Stomach smooth muscle (tissue), 2 donors: ENCODE results near the gene AKAP17A.
"Not testable (repeated sequence)": the region's sequence is repeated elsewhere in the genome, so short reads cannot be mapped to it uniquely, and the experiment has no call there.

Experiments used
- H3K27ac ChIP-seq: one replicate; pipeline ENCODE4 v1.7.0; 2013; ENCODE audit warnings: mild to moderate bottlenecking, low read length, inconsistent platforms
- H3K27me3 ChIP-seq, 2 donors: one replicate each; pipeline ENCODE4 v1.7.0; 2013; ENCODE audit warnings: low read length in 2 of 2; ENCODE audit not compliant: insufficient read depth in 2 of 2, control insufficient read depth in 1 of 2
- H3K36me3 ChIP-seq, 2 donors: one replicate each; pipeline ENCODE4 v1.7.0; 2013; ENCODE audit warnings: low read length in 2 of 2; ENCODE audit not compliant: control insufficient read depth in 2 of 2, insufficient read depth in 2 of 2
- H3K4me1 ChIP-seq: one replicate; pipeline ENCODE4 v1.7.0; 2013; ENCODE audit warnings: low read length; ENCODE audit not compliant: control insufficient read depth, insufficient read depth
- H3K4me3 ChIP-seq, 2 donors: one replicate each; pipeline ENCODE4 v1.7.0; 2013; ENCODE audit warnings: low read length in 2 of 2
- H3K9ac ChIP-seq, 2 donors: one replicate each; pipeline ENCODE4 v1.7.0; 2013; ENCODE audit warnings: low read length in 2 of 2, mild to moderate bottlenecking in 1 of 2
- H3K9me3 ChIP-seq, 2 donors: one replicate each; pipeline ENCODE4 v1.7.0; 2013; ENCODE audit warnings: low read length in 2 of 2; ENCODE audit not compliant: control insufficient read depth in 2 of 2
- donor health status: healthy.
- donor health status: Pancreatic carcinoma.

The AKAP17A gene, protein sequence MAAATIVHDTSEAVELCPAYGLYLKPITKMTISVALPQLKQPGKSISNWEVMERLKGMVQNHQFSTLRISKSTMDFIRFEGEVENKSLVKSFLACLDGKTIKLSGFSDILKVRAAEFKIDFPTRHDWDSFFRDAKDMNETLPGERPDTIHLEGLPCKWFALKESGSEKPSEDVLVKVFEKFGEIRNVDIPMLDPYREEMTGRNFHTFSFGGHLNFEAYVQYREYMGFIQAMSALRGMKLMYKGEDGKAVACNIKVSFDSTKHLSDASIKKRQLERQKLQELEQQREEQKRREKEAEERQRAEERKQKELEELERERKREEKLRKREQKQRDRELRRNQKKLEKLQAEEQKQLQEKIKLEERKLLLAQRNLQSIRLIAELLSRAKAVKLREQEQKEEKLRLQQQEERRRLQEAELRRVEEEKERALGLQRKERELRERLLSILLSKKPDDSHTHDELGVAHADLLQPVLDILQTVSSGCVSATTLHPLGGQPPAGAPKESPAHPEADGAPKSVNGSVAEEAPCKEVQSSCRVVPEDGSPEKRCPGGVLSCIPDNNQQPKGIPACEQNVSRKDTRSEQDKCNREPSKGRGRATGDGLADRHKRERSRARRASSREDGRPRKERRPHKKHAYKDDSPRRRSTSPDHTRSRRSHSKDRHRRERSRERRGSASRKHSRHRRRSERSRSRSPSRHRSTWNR

DNA sequence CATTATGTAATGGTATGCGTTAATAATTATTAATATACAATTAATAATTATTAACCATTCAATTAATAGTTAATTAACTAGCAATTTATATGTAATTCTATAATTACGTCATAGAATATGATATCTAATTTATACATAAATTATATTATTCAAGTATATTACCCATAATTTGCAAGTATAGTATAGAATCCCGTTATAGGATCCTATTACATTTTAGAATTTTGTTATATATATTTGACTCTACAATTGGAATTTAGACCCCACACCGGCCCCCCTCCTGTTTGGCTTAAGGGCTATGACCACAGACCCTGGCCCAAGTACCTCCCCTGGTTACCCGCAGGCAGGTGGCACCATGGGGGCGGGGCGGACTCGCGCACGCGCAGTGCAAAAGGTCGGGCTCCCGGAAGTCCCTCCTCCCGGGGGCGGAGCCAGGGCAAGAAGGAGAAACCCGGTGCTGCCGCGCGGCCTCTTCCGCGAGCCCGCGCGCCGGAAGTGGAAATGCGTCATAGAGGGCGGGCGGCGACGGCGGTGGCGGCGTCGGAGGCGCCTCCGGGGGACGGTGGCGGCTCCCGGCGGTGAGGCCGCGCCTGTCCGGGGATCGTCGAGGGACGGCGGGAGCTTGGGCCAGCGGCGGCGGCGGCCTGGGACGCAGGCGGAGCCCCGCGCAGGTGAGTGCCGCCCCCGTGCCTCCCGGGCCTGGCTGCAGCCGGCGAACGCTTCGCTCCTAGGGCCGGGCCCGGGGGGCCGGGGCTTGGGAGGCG, at the start of gene AKAP17A:
Gene AKAP17A (plus strand): TSS at position 503 of the 761 bp plus-strand sequence. CDS start 1,859 bp downstream, outside the sequence.
- H3K27ac ChIP-seq: peak within 1 kb of the TSS; percentile 2
- H3K4me3 ChIP-seq: peak within 1 kb of the TSS; percentile 84 to 87
- H3K36me3 ChIP-seq: peaks cover 21 to 27% of the 10 kb centered on the region in 2 donors
- no peaks in the 10 kb centered on the region for H3K27me3 ChIP-seq
- H3K4me1 ChIP-seq: peaks cover 25% of the 10 kb centered on the region
- H3K9me3 ChIP-seq: no peaks in the 10 kb centered on the region
- peak within 1 kb of the TSS; percentile 84 for H3K9ac ChIP-seq

DNA sequence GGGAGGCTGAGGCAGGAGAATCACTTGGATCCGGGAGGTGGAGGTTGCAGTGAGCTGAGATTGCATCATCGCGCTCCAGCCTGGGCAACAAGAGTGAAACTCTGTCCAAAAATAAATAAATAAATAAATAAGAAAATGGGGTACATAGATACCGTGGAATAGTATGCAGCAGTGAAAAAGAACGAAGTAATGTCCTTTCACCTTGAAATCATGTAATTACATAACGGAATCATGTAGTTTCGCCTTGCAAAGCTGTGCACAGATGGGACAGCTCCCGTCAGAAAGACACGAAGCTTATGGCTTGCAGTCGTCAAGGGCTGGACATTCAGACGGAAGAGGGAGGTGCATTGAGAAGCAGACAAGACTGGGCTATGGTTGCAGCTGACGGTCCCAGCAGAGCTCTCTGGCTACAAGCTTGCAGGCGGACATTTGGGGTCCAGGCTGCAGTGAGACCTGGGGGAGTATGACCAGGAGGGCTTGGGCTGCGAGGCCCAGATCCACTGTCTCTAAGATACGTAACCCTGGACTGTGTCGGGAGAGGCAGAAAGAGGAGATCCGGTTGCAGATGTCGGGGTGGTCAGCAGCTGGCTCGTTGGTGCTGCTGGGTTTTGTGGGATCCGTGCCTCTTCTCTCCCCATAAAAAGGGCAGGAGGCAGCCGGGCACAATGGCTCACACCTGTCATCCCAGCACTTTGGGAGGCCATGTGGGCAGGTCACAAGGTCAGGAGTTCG, 48.2 kb upstream of the AKAP17A start:
- Histone ChIP-seq H3K4me1 (no peaks in the 10 kb centered on the region), H3K4me3 (no peak overlapping the region), H3K27me3 (no peaks in the 10 kb centered on the region), H3K9me3 (no peaks in the 10 kb centered on the region), H3K9ac (no peak overlapping the region), H3K36me3 (no peaks in the 10 kb centered on the region), H3K27ac (no peak overlapping the region)

DNA sequence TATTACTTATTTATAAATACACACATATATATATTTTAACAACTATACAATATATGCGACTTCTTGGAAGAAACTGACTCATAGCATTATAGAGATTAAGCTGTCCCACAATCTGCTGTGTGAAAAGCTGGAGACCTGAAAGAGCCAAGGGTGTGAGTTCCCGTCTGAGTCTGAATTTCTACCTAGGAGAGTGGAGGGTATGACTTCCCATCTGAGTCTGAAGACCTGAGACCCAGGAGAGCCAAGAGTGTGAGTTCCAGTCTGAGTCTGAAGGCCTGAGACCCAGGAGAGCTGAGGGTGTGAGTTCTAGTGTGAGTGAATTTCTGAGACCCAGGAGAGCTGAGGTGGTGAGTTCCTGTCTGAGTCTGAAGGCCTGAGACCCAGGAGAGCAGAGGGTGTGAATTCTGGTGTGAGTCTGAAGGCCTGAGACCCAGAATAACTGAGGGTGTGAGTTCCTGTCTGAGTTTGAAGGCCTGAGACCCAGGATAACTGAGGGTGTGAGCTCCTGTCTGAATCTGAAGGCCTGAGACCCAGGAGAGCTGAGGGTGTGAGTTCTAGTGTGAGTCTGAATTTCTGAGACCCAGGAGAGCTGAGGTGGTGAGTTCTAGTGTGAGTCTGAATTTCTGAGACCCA, 45.5 kb upstream of the AKAP17A start:
- H3K4me1 ChIP-seq: no peaks in the 10 kb centered on the region
- H3K27me3 ChIP-seq: no peaks in the 10 kb centered on the region
- H3K9me3 ChIP-seq: peaks cover 0 to under 1% of the 10 kb centered on the region in 2 donors
- no peaks in the 10 kb centered on the region for H3K36me3 ChIP-seq
- no peak overlapping the region for H3K27ac ChIP-seq
- H3K4me3 ChIP-seq: no peak overlapping the region
- H3K9ac ChIP-seq: no peak overlapping the region

DNA sequence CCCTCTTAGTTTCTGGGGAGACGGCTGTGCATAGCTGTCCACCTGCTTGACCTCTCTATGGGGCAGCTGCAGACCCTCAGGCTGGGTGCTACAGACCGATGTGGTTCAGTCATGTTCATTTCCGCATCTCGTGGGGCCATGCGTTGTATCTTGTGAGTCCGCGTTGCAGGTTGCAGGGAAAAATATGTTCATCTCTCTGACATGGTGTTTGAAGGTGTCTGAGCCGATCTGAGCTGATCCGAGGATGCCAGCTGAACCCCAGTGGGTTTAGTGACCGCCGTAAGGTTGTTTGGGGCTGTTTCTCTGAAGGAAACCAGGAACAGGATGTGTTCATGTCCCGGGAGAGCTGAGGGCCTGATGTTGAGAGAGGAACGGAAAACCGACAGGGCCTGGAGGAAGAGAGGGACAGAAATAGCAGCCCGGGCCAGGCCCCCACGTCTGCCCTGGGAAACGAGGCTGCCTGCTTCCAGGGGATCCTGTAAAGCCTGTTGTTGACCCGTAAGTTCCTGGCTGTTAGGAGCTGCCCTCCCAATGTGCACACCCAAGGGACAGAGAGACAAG, 44.6 kb upstream of the AKAP17A start:
- H3K9ac ChIP-seq: no peak overlapping the region
- H3K27ac ChIP-seq: no peak overlapping the region

DNA sequence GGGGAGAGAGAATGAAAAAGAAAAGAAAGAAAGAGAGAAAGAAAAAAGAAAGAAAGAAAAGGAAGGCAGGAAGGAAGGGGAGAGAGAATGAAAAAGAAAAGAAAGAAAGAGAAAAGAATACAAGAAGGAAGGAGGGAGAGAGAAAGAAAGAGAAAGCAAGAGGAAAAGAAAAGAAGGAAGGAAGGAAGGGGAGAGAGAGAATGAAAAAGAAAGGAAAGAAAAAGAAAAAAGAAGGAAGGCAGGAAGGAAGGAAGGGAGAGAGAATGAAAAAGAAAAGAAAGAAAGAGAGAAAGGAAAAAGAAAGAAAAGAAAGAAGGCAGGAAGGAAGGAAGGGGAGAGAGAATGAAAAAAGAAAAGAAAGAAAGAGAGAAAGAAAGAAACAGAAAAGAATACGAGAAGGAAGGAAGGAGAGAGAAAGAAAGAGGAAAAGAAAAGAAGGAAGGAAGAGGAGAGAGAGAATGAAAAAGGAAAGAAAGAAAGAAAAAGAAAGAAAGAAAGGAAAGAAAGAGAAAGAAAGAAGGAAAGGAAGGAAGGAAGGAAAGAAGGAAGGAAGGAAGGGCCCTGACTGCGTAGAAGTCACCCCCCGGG, 39.4 kb upstream of the AKAP17A start:
- Histone ChIP-seq H3K4me1 (no peaks in the 10 kb centered on the region), H3K27ac (no peak overlapping the region), H3K9me3 (peaks cover 4 to 9% of the 10 kb centered on the region in 2 donors), H3K9ac (no peak overlapping the region), H3K27me3 (no peaks in the 10 kb centered on the region), H3K36me3 (no peaks in the 10 kb centered on the region), H3K4me3 (no peak overlapping the region)

More for the DNA sequence above, 44.6 kb upstream of the AKAP17A start:
- Histone ChIP-seq H3K27me3 (no peaks in the 10 kb centered on the region), H3K36me3 (no peaks in the 10 kb centered on the region), H3K4me3 (no peak overlapping the region), H3K9me3 (peaks cover 3 to 4% of the 10 kb centered on the region in 2 donors), H3K4me1 (no peaks in the 10 kb centered on the region)

DNA sequence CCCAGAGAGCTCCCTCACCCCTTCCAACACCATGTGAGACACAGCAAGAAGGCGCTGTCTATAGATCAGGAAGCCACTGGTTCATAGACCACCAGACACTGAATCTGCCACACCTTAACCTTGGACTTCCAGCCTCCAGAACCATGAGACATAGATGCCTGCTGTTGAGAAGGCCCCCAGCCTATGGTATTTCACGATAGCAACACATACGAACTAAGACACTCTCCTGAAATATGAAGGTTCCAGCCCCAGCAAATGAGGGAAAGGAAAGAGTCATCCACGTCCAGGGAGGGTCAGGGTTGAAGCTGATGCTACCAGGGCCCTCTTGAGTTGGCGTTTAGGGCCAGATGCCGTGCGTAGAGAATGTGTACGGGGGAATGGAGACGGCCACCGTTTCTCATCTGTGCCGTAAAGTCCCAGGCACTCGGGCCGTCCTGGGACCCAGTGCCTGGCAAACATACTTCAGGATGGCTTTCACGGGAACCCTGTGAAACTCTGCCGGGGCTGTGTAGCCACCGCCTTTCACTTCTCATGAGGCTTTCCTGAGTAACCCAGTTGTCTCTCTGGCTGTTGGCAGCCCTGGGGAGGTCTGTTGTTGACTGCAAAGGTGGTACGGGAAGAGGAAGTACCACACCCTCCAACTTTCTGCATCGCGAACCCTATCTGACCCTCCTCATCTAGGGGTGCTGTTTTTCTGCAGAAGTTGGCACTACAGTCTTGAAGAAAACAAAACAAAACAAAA, 36.8 kb upstream of the AKAP17A start:
- no peak overlapping the region for H3K4me3 ChIP-seq
- H3K9me3 ChIP-seq: peaks cover 4 to 9% of the 10 kb centered on the region in 2 donors
- H3K27ac ChIP-seq: no peak overlapping the region
- no peaks in the 10 kb centered on the region for H3K27me3 ChIP-seq
- no peaks in the 10 kb centered on the region for H3K36me3 ChIP-seq
- no peak overlapping the region for H3K9ac ChIP-seq
- H3K4me1 ChIP-seq: no peaks in the 10 kb centered on the region

DNA sequence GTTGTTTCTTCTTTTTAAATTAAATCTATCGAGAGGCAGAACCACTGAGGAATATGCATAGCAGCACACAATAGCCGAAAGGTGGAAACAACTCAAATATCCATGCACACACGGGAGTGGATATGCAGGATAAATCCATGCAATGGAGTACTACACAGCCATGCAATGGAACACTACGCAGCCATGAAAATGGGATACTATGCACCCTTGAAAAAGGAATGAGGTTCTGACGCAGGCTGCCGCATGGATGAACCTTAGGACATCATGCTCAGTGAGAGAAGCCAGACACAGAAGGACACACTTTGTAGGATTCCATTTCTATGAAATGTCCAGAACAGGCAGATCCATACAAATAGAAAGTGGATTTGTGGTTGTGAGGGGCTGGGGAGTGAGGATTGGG, 36.0 kb upstream of the AKAP17A start:
- H3K27ac ChIP-seq: no peak overlapping the region
- no peak overlapping the region for H3K4me3 ChIP-seq
- no peak overlapping the region for H3K9ac ChIP-seq
- no peaks in the 10 kb centered on the region for H3K36me3 ChIP-seq
- H3K9me3 ChIP-seq: peaks cover 4 to 9% of the 10 kb centered on the region in 2 donors
- H3K4me1 ChIP-seq: no peaks in the 10 kb centered on the region
- no peaks in the 10 kb centered on the region for H3K27me3 ChIP-seq

DNA sequence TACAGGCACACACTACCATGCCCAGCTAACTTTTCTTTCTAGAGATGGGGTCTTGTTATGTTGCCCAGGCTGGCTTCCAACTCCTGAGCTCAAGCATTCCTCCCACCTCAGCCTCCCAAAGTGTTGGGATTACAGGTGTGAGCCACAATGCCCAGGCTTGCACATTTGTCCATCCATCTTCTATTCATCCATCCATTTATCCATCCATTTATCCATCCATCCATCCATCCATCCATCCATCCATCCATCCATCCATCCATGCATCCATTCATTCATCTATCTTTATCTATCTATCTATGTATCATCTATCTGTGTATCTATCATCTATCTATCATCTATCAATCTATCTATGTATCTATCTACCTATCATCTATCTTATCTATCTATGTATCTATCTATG, 34.0 kb upstream of the AKAP17A start:
- H3K9me3 ChIP-seq, H3K4me1 ChIP-seq, H3K36me3 ChIP-seq, H3K4me3 ChIP-seq, H3K9ac ChIP-seq, H3K27me3 ChIP-seq, H3K27ac ChIP-seq: not testable (repeated sequence)

DNA sequence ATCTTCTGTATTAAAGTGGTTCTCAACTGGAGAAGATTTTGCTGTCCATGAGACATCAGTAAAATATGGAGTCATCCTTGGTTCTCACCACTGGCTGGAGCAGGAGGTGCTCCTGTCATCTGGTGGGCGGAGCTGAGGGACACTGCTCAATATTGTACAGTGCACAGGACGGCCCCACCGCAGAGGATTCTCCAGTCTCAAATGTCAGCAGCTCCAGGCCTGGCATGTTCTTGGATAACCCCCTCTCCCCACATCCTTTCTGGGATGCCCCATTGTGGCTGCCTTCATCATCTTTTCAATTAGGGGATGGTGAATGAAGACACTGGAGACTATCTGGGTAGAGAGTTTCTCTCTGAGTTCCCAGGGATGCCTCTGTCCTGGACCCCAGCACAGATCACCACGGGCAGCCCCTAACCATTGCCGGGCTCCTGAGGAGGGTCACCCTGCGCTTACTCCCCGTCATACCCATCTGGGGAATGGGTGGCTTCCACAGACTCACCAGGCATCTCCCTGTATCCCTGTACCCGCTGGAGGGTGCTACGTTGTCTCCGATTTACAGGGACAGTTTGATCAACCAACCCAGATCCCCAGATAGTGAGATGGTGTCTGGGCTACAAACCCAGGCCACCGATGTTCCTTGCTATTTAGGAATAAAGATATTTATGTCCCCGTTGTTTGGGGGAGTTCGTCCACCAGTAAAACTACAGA, 32.5 kb upstream of the AKAP17A start:
- Histone ChIP-seq H3K4me3 (no peak overlapping the region), H3K27ac (no peak overlapping the region), H3K27me3 (no peaks in the 10 kb centered on the region), H3K4me1 (no peaks in the 10 kb centered on the region), H3K36me3 (no peaks in the 10 kb centered on the region), H3K9ac (no peak overlapping the region), H3K9me3 (peaks cover 0 to 6% of the 10 kb centered on the region in 2 donors)
